ENCODE results near the gene MICALL2.

MICALL2 gene

GRCh38 chr7:1457949-1458682 is 1.2 kb downstream of the MICALL2 start:
- no peak for DNase-seq (ENCODE audit: low read depth)
- H3K4me3 ChIP-seq (ENCODE audit: low read depth, low read length), result peak overlapping the region; percentile 69
- no peak for TF ChIP-seq CTCF (IDR thresholded peaks at IDR 0.05; ENCODE audit: low read depth, low read length, missing control alignments)
- in situ Hi-C loops (cut with HindIII; ENCODE audit: low sequenced_read_pairs), result no loop called here

GRCh38 chr7:1457059-1457948 is 2.0 kb downstream of the MICALL2 start:
- no peak for DNase-seq (ENCODE audit: low read depth)
- in situ Hi-C loops (cut with HindIII; ENCODE audit: low sequenced_read_pairs), result no loop called here
- peak overlapping the region; percentile 69 for H3K4me3 ChIP-seq (ENCODE audit: low read depth, low read length)
- TF ChIP-seq CTCF (IDR thresholded peaks at IDR 0.05; ENCODE audit: low read depth, low read length, missing control alignments), result no peak

GRCh38 chr7:1455955-1456354 is 3.3 kb downstream of the MICALL2 start:
- no peak overlapping the region for H3K4me3 ChIP-seq (ENCODE audit: low read depth, low read length)
- TF ChIP-seq CTCF (IDR thresholded peaks at IDR 0.05; ENCODE audit: low read depth, low read length, missing control alignments), result no peak
- in situ Hi-C loops (cut with HindIII; ENCODE audit: low sequenced_read_pairs), result no loop called here
- no peak for DNase-seq (ENCODE audit: low read depth)

GRCh38 chr7:1455241-1455939 is 3.9 kb downstream of the MICALL2 start:
- TF ChIP-seq CTCF (IDR thresholded peaks at IDR 0.05; ENCODE audit: low read depth, low read length, missing control alignments), result no peak
- H3K4me3 ChIP-seq (ENCODE audit: low read depth, low read length), result no peak overlapping the region
- no peak for DNase-seq (ENCODE audit: low read depth)
- in situ Hi-C loops (cut with HindIII; ENCODE audit: low sequenced_read_pairs), result no loop called here

GRCh38 chr7:1454542-1454941 is 4.7 kb downstream of the MICALL2 start:
- DNase-seq (ENCODE audit: low read depth), result no peak
- in situ Hi-C loops (cut with HindIII; ENCODE audit: low sequenced_read_pairs), result no loop called here
- no peak for TF ChIP-seq CTCF (IDR thresholded peaks at IDR 0.05; ENCODE audit: low read depth, low read length, missing control alignments)

GRCh38 chr7:1452205-1452604 is 7.1 kb downstream of the MICALL2 start:
- H3K4me3 ChIP-seq (ENCODE audit: low read depth, low read length), result no peak overlapping the region
- no peak for DNase-seq (ENCODE audit: low read depth)
- in situ Hi-C loops (cut with HindIII; ENCODE audit: low sequenced_read_pairs), result no loop called here
- TF ChIP-seq CTCF (IDR thresholded peaks at IDR 0.05; ENCODE audit: low read depth, low read length, missing control alignments), result no peak

More at GRCh38 chr7:1454542-1454941, 4.7 kb downstream of the MICALL2 start:
- H3K4me3 ChIP-seq (ENCODE audit: low read depth, low read length), result no peak overlapping the region

All from astrocyte of the cerebellum (primary cell).